Mesothelial cell of epicardium (in vitro differentiated cells): Measurements from ENCODE around the gene SLC12A3. TPM values are rescaled to one million over a fixed set of nuclear protein-coding genes. Genes with fewer than 3 reads are reported as not detected.

Experiments
- DNase-seq, 2 experiments: peaks; one replicate each; pipeline ENCODE4 v3.0.0; 2021; ENCODE audit warnings: low spot score in 2 of 2; ENCODE audit not compliant: unreplicated experiment in 2 of 2
- H3K27ac Mint-ChIP-seq: 2 replicates; pipeline ENCODE4 v1.8.0; 2021; ENCODE audit warnings: mixed read lengths
- H3K27me3 Mint-ChIP-seq: 2 replicates; pipeline ENCODE4 v1.8.0; 2021; ENCODE audit warnings: low read depth, mixed read lengths
- H3K36me3 Mint-ChIP-seq: 2 replicates; pipeline ENCODE4 v1.8.0; 2021; ENCODE audit warnings: mixed read lengths
- H3K4me1 Mint-ChIP-seq: 2 replicates; pipeline ENCODE4 v1.8.0; 2021; ENCODE audit warnings: mixed read lengths
- H3K4me3 Mint-ChIP-seq: 2 replicates; pipeline ENCODE4 v1.8.0; 2021; ENCODE audit warnings: mild to moderate bottlenecking, moderate library complexity, mixed read lengths
- H3K9me3 Mint-ChIP-seq: 2 replicates; pipeline ENCODE4 v1.8.0; 2021; ENCODE audit warnings: mixed read lengths
- microRNA-seq: library from miRNA; unstranded; fragments of <30 nt; microRNA quantifications from one replicate; pipeline ENCODE4 v1.2.0, GENCODE V29; 2021; ENCODE audit warnings: inconsistent platforms, mixed read lengths
- total RNA-seq: library from RNA; stranded (reverse); gene quantifications from 3 replicates; pipeline ENCODE4 v1.2.1, GENCODE V29; 2021
- TF ChIP-seq, protein P1 (sequence below): fragments of 200-600 bp; sonication (generic); IDR thresholded peaks from one replicate; pipeline ENCODE4 v1.5.0; 2021; ENCODE audit warnings: antibody characterized with exemption; ENCODE audit not compliant: unreplicated experiment

The SLC12A3 gene
- total RNA-seq, 1 donor from 2014 or later: not detected

DNA sequence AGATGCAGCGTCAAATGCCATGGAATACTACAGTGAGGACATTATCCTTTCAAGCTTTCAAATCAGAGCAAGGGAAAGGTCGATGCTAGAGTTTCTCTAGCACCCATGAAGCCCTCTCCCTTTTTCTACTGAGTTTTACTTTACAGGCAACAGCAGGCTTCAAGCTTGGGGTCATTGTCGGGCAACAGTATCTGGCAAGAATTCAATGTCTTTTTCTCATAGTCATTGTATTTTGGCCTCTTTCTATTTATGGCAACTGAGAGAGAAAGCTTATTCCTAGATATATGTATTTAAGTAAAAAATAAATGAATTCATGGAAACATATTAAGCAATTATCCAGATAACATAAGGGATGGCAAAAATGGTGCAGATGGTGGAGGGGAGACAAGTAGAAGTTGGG, 96.4 kb downstream of the SLC12A3 start:
- Mint-ChIP-seq H3K4me3 (no peak overlapping the region), H3K27me3 (no peaks in the 10 kb centered on the region), H3K9me3 (no peaks in the 10 kb centered on the region), H3K4me1 (peaks cover 12% of the 10 kb centered on the region), H3K36me3 (no peaks in the 10 kb centered on the region), H3K27ac (no peak overlapping the region)
- DNase-seq: no peak
- TF ChIP-seq, protein P1, sequence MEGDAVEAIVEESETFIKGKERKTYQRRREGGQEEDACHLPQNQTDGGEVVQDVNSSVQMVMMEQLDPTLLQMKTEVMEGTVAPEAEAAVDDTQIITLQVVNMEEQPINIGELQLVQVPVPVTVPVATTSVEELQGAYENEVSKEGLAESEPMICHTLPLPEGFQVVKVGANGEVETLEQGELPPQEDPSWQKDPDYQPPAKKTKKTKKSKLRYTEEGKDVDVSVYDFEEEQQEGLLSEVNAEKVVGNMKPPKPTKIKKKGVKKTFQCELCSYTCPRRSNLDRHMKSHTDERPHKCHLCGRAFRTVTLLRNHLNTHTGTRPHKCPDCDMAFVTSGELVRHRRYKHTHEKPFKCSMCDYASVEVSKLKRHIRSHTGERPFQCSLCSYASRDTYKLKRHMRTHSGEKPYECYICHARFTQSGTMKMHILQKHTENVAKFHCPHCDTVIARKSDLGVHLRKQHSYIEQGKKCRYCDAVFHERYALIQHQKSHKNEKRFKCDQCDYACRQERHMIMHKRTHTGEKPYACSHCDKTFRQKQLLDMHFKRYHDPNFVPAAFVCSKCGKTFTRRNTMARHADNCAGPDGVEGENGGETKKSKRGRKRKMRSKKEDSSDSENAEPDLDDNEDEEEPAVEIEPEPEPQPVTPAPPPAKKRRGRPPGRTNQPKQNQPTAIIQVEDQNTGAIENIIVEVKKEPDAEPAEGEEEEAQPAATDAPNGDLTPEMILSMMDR: no peak

- no peak within 1 kb of the TSS for H3K27ac Mint-ChIP-seq
- peaks cover 12% of the 10 kb centered on the region for H3K4me1 Mint-ChIP-seq
- no peak for DNase-seq
- H3K4me3 Mint-ChIP-seq: no peak within 1 kb of the TSS
- H3K9me3 Mint-ChIP-seq: no peaks in the 10 kb centered on the region
- TF ChIP-seq, protein P1: no peak
- no peaks in the 10 kb centered on the region for H3K36me3 Mint-ChIP-seq
- no peaks in the 10 kb centered on the region for H3K27me3 Mint-ChIP-seq
These were observed 96.9 kb downstream of the SLC12A3 start, which contains the start of gene CETP for GRCh38 chr16:56961851-56962281. Gene CETP, plus strand, starts transcription at chr16:56961950. Its CDS starts 30 bp downstream, at chr16:56961980.

- H3K9me3 Mint-ChIP-seq: no peaks in the 10 kb centered on the region
- H3K27ac Mint-ChIP-seq: no peak overlapping the region
- DNase-seq: peak; percentile 58 to 77
- H3K36me3 Mint-ChIP-seq: no peaks in the 10 kb centered on the region
- peaks cover 12% of the 10 kb centered on the region for H3K4me1 Mint-ChIP-seq
- H3K27me3 Mint-ChIP-seq: no peaks in the 10 kb centered on the region
- TF ChIP-seq, protein P1: peak; percentile 81
- no peak overlapping the region for H3K4me3 Mint-ChIP-seq
These were observed 99.5 kb downstream of the SLC12A3 start for GRCh38 chr16:56964243-56965148.

Small RNA genes within 50 kb of the gene (microRNA-seq; reads per million reads assigned to microRNA genes)
- gene MIR138-2 (15.8 reads per million, percentile 39 among the genes with 10 or more reads in this experiment), gene MIR6863 (not detected)

Other genes starting within 250 kb of the SLC12A3 start
- gene MT1E, start 239.4 kb upstream of the SLC12A3 start, total RNA-seq: 0.99 TPM in 1 of 3 replicates, not detected in the others
- gene MT1M, start 232.5 kb upstream of the SLC12A3 start, total RNA-seq: not detected in 3 replicates
- gene MT1A, start 226.5 kb upstream of the SLC12A3 start, total RNA-seq: not detected in 3 replicates
- not detected in 3 replicates for gene MT1B, start 213.3 kb upstream of the SLC12A3 start, total RNA-seq
- gene MT1F, start 207.2 kb upstream of the SLC12A3 start, total RNA-seq: 0.63 to 0.95 TPM (median 0.66 TPM) in 3 replicates
- gene MT1G, start 197.1 kb upstream of the SLC12A3 start, total RNA-seq: not detected in 3 replicates
- not detected in 3 replicates for gene MT1H, start 195.4 kb upstream of the SLC12A3 start, total RNA-seq
- 6.8 to 8.9 TPM (median 7.1 TPM) in 3 replicates for gene MT1X, start 182.7 kb upstream of the SLC12A3 start, total RNA-seq
- gene NUP93, start 135.1 kb upstream of the SLC12A3 start, total RNA-seq: 66.3 to 74.6 TPM (median 69.1 TPM) in 3 replicates
- 77.4 to 80.5 TPM (median 79.8 TPM) in 3 replicates for gene HERPUD1, start 66.9 kb downstream of the SLC12A3 start, total RNA-seq
- gene CETP, start 96.7 kb downstream of the SLC12A3 start, total RNA-seq: 0.13 TPM in 1 of 3 replicates, not detected in the others
- 1.7 to 3.7 TPM (median 1.8 TPM) in 3 replicates for gene NLRC5, start 124.3 kb downstream of the SLC12A3 start, total RNA-seq
- gene CPNE2, start 227.4 kb downstream of the SLC12A3 start, total RNA-seq: 35.4 to 38.4 TPM (median 36.4 TPM) in 3 replicates